ENCODE results near the gene RBM11.

RBM11 gene

DNA sequence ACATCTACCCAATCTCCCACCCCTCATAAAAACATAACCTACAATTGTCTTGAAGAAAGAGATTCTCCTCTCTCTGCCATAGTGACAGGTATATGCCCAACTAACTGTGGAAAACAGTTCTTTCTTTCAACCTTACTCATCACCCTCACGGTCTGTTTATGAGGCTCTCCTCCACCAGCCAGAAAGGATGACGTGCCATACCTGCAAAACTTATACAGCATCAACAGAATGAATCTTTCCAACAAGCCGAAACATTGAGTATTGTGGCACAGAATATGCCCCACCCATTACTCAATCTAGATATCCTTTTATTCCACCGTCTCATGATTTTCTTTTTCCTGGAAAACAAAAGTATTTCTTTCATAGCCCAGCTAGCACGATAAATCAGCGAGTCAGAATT, 55.7 kb downstream of the RBM11 start:
- FAIRE-seq: no peak

DNA sequence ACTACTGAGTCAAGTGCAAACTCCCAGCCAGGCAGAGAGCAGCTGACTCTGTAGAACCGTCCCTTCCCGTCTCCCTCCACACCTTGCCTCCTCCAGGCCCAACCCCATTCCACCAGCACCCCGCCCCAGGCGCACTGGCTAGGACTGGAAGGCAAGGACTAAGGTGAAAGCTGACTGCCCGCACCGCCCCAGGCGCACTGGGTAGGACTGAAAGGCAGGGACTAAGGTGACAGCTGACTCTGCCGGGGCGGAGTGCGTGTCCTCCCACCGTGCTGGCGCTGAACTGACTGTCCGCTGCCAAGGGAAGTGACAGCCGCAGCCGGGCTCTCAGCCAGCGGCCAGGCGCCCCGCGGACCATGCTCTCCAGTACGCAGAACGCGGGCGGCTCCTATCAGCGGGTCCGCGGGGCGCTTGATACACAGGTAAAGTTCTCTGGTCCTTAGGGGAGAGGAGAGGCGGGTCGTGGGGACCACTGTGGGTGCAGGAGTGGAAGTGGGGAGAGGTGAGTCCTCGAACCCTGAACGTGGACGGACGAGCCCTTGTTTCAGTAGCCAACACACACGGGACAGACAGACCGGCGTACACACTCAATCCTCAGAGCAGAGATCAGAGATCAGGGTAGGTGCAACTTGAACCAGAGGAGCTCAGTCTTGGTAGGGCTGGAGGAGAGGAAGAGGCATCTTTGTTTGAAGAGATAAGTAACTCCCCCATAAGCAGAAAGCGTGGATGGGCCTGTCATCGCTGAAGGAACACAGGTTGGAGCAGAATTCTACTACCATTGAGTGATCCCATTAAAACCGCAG, 58.0 kb downstream of the RBM11 start:
- no peak for FAIRE-seq

DNA sequence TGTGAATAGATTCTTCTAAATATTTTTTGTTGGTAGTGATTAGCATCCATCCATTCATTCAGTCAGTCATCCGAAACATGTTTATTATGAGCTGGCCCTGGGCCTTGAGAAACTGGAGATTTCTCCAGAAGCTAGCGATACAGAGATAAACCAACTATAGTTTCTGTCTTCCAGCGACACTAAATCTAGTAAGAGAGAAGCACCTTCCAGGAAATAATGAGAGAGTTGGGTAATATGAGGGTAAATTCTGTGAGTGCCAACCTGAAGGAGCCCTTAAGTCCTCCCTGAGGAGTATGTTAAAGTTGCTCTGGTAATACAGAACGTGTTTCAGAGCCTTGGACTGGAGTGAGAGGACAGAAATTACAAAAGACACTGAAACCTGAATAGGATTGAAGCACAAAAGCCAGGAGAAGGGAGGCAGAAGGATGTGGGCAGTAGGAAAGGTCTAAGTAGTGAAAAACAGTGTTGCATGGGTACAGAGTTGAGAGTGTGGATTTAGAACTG, 59.8 kb downstream of the RBM11 start:
- no peak for FAIRE-seq

Measured in endometrium (tissue), 2 donors.